Kidney (tissue), 14 donors: ENCODE data around the gene PRKAR1B. TPM values are rescaled to one million over a fixed set of nuclear protein-coding genes. Genes with fewer than 3 reads are reported as not detected.
A peak's percentile ranks its signal among the peaks of the same experiment; 100 is the strongest.

ENCODE experiments used
- DNase-seq, 5 donors: peaks; one replicate each; pipeline ENCODE4 v3.0.0-alpha.2; 2013 to 2020
- FAIRE-seq: peaks from 2 replicates; lab custom pipeline; 2012; peaks lifted over from hg19 to GRCh38; lab: Jason Lieb, UNC
- H3K27ac ChIP-seq, 2 donors: one replicate each; pipeline ENCODE4 v1.7.0; 2013; ENCODE audit warnings: low read depth in 2 of 2, low read length in 2 of 2, inconsistent platforms in 1 of 2
- H3K27me3 ChIP-seq: one replicate; pipeline ENCODE4 v1.7.1; 2013; ENCODE audit warnings: low read length, inconsistent platforms; ENCODE audit not compliant: control insufficient read depth, insufficient read depth
- H3K36me3 ChIP-seq, 3 donors: one replicate each; pipeline versions ENCODE4 v1.7.0 to v1.7.1; 2013; ENCODE audit warnings: low read length in 3 of 3, control low read depth in 1 of 3, inconsistent platforms in 1 of 3; ENCODE audit not compliant: insufficient read depth in 3 of 3, control insufficient read depth in 2 of 3
- H3K4me1 ChIP-seq, 3 donors: one replicate each; pipeline versions ENCODE4 v1.7.0 to v1.7.1; 2013; ENCODE audit warnings: low read length in 3 of 3, inconsistent platforms in 1 of 3, low read depth in 1 of 3; ENCODE audit not compliant: control insufficient read depth in 2 of 3, insufficient read depth in 2 of 3
- H3K4me3 ChIP-seq, 3 donors: one replicate each; pipeline versions ENCODE4 v1.7.0 to v1.8.1; 2013; ENCODE audit warnings: low read length in 3 of 3, control low read depth in 1 of 3, inconsistent platforms in 1 of 3
- H3K9ac ChIP-seq, 3 donors: one replicate each; pipeline versions ENCODE4 v1.7.0 to v1.7.1; 2013; ENCODE audit warnings: low read length in 3 of 3, control low read depth in 1 of 3, inconsistent platforms in 1 of 3
- H3K9me3 ChIP-seq, 3 donors: one replicate each; pipeline versions ENCODE4 v1.7.0 to v1.7.1; 2013; ENCODE audit warnings: low read length in 3 of 3, control low read depth in 1 of 3, inconsistent platforms in 1 of 3; ENCODE audit not compliant: control insufficient read depth in 2 of 3, insufficient read depth in 1 of 3
- CTCF ChIP-seq: IDR thresholded peaks from 3 replicates; pipeline ENCODE4 v1.5.1; 2012; ENCODE audit warnings: mild to moderate bottlenecking, moderate library complexity, borderline replicate concordance; ENCODE audit not compliant: insufficient read depth; ENCODE audit errors: extremely low read depth
- intact Hi-C: fragments of 100-400 bp; cut with DNase I; formaldehyde crosslinking; loops from one replicate; pipeline ENCODE4 v1.11.1; 2022
- polyA plus RNA-seq: library from polyadenylated mRNA; stranded (reverse); fragments of 350-450 nt; fragmentation: Illumina TruSeq; extraction: RNeasy Lipid Tissue Mini Kit (QIAGEN cat#74804); gene quantifications from one replicate; pipeline ENCODE4 v1.2.3, GENCODE V29; 2014; ENCODE audit warnings: low read depth, low replicate concordance; ENCODE audit not compliant: insufficient read depth
- total RNA-seq: library from RNA; stranded (reverse); fragmentation: NEBNext Ultra II Directional; extraction: Animal tissue kit (Norgen Biotek cat#: 25700); gene quantifications from one replicate; pipeline ENCODE4 v1.2.1, GENCODE V29; 2021
- donor health status: control.
- donor health status: control.
- donor health status: control.
- donor health status: control.
- donor health status: control.
- donor health status: DM: yes; HTN: yes; CAD: no.
- donor health status: Normal renal cell carcinoma (clear cell type).

The PRKAR1B gene
- total and polyA plus RNA-seq, 2 donors from 2014 or later, result 15.9 to 21.4 TPM

- DNase-seq (peak in 2 of 5 donors; percentile 23 to 62), FAIRE-seq (no peak)
- H3K4me1 ChIP-seq, result no peaks in the 10 kb centered on the region
- intact Hi-C loops, result no loop called here
- H3K36me3 ChIP-seq, result peaks cover 4 to 5% (median 4%) of the 10 kb centered on the region in 3 donors
- no peaks in the 10 kb centered on the region for H3K9me3 ChIP-seq
- no peaks in the 10 kb centered on the region for H3K27me3 ChIP-seq
- H3K9ac ChIP-seq, result no peak overlapping the region
- H3K27ac ChIP-seq, result no peak overlapping the region
- no peak overlapping the region for H3K4me3 ChIP-seq
- no peak for TF ChIP-seq CTCF
Measured at GRCh38 chr7:748446-748845, 21.4 kb upstream of the PRKAR1B start.

- peaks cover 4 to 8% (median 5%) of the 10 kb centered on the region in 3 donors for H3K36me3 ChIP-seq
- H3K9ac ChIP-seq, result no peak overlapping the region
- TF ChIP-seq CTCF, result no peak
- intact Hi-C loops, result no loop called here
- H3K27ac ChIP-seq, result no peak overlapping the region
- H3K9me3 ChIP-seq, result no peaks in the 10 kb centered on the region
- no peak for FAIRE-seq
- peak in 1 of 5 donors; percentile 26 for DNase-seq
- H3K4me1 ChIP-seq, result no peaks in the 10 kb centered on the region
- H3K27me3 ChIP-seq, result no peaks in the 10 kb centered on the region
- no peak overlapping the region for H3K4me3 ChIP-seq
Measured at GRCh38 chr7:747186-747585, 20.1 kb upstream of the PRKAR1B start.

GRCh38 chr7:746155-747061 is 19.3 kb upstream of the PRKAR1B start:
- DNase-seq (peak in 1 of 5 donors; percentile 70), FAIRE-seq (no peak)
- no peak overlapping the region for H3K27ac ChIP-seq
- TF ChIP-seq CTCF, result no peak
- no peaks in the 10 kb centered on the region for H3K4me1 ChIP-seq
- H3K27me3 ChIP-seq, result no peaks in the 10 kb centered on the region
- H3K4me3 ChIP-seq, result no peak overlapping the region
- intact Hi-C loops, result no loop called here
- no peak overlapping the region for H3K9ac ChIP-seq
- H3K9me3 ChIP-seq, result no peaks in the 10 kb centered on the region
- peaks cover 4 to 16% (median 5%) of the 10 kb centered on the region in 3 donors for H3K36me3 ChIP-seq
